Brain microvascular endothelial cell (primary cell): Measurements from ENCODE around the gene SFTPD.

Source experiments
- DNase-seq: peaks from one replicate; pipeline ENCODE4 v3.0.0-alpha.2; 2020
- H3K27ac ChIP-seq: fragments of 250-450 bp; sonication (Bioruptor Pico); 2 replicates; pipeline ENCODE4 v1.5.1; 2020; ENCODE audit warnings: mild to moderate bottlenecking, moderate library complexity
- H3K27me3 ChIP-seq: fragments of 250-450 bp; sonication (Bioruptor Pico); replicated peaks from 2 replicates; pipeline ENCODE4 v1.5.1; 2020; ENCODE audit warnings: mild to moderate bottlenecking
- H3K36me3 ChIP-seq: fragments of 250-450 bp; sonication (Bioruptor Pico); replicated peaks from 2 replicates; pipeline ENCODE4 v1.5.1; 2020; ENCODE audit warnings: mild to moderate bottlenecking
- H3K4me3 ChIP-seq: 2 replicates; pipeline ENCODE4 v1.5.1; 2011; ENCODE audit warnings: low read depth, mild to moderate bottlenecking, control low read depth, low read length, moderate library complexity
- in situ Hi-C: cut with HindIII; loops from 2 replicates; pipeline ENCODE4 v1.10.0; 2017; ENCODE audit warnings: low sequenced_read_pairs, low pct_ligation_motif_present
- TF ChIP-seq, protein P1 (sequence below): IDR thresholded peaks from 2 replicates; pipeline ENCODE4 v1.5.1; 2011; ENCODE audit warnings: low read depth, mild to moderate bottlenecking, moderate library complexity, low read length, control low read depth, inconsistent platforms; ENCODE audit errors: missing control alignments

SFTPD gene

DNA sequence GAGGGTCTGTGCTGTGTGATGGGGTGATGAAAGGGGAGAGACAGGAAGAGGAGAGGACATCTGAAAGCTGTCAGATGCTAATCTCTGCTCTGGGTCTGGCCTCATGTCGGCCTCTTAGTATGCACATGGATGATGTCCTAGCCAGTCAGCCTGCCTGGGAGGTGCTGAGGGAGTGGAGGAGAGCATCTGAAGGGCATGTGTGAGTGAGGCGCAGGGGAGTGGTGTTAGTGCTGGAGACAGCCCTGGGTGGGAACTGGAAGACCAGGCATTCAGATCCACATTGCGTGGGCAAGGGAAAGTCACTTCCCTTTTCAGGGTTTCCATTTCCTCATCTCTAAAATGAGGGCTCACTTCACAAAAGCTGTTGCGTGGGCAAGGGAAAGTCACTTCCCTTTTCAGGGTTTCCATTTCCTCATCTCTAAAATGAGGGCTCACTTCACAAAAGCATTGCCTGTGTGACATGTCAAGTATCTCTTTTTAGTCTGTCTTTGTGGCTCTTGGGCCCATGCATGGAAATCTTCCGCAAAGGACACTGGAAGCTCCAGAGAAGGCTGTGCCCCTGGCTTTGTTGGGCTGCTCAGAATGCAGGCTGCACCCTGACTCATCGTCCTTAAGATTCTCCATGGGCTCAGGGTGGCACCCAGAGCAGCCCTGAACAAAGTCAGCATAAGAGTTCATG lies 10.0 kb downstream of the SFTPD start:
- DNase-seq = no peak
- Histone ChIP-seq H3K36me3 (no peaks in the 10 kb centered on the region), H3K27ac (no peak overlapping the region), H3K27me3 (no peaks in the 10 kb centered on the region), H3K4me3 (no peak overlapping the region)
- in situ Hi-C loops = no loop called here
- TF ChIP-seq, protein P1, sequence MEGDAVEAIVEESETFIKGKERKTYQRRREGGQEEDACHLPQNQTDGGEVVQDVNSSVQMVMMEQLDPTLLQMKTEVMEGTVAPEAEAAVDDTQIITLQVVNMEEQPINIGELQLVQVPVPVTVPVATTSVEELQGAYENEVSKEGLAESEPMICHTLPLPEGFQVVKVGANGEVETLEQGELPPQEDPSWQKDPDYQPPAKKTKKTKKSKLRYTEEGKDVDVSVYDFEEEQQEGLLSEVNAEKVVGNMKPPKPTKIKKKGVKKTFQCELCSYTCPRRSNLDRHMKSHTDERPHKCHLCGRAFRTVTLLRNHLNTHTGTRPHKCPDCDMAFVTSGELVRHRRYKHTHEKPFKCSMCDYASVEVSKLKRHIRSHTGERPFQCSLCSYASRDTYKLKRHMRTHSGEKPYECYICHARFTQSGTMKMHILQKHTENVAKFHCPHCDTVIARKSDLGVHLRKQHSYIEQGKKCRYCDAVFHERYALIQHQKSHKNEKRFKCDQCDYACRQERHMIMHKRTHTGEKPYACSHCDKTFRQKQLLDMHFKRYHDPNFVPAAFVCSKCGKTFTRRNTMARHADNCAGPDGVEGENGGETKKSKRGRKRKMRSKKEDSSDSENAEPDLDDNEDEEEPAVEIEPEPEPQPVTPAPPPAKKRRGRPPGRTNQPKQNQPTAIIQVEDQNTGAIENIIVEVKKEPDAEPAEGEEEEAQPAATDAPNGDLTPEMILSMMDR = no peak

DNA sequence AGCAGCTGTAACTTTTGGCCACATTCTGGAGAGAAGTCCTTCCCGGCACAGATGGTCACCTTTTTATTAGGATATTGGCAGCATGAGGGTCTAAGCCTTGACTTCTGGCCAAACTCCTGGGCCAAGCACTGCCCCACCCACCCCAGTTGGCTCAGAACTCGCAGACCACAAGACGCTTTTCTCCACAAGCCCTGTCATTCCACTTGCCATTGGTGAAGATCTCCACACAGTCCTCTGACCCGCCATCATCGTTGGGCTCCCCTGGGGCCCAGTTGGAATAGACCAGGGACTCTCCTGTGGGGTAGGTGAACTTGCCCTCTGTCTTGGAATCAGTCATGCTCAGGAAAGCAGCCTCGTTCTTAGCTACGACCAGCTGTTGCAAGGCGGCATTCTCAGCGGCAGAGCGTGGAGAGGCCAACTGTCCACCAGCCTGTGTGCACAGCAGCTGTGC lies 11.2 kb downstream of the SFTPD start:
- no peak for DNase-seq
- H3K27me3 ChIP-seq = no peaks in the 10 kb centered on the region
- in situ Hi-C loops = no loop called here
- H3K4me3 ChIP-seq = no peak overlapping the region
- TF ChIP-seq, protein P1 = no peak
- H3K36me3 ChIP-seq = no peaks in the 10 kb centered on the region
- H3K27ac ChIP-seq = no peak overlapping the region

DNA sequence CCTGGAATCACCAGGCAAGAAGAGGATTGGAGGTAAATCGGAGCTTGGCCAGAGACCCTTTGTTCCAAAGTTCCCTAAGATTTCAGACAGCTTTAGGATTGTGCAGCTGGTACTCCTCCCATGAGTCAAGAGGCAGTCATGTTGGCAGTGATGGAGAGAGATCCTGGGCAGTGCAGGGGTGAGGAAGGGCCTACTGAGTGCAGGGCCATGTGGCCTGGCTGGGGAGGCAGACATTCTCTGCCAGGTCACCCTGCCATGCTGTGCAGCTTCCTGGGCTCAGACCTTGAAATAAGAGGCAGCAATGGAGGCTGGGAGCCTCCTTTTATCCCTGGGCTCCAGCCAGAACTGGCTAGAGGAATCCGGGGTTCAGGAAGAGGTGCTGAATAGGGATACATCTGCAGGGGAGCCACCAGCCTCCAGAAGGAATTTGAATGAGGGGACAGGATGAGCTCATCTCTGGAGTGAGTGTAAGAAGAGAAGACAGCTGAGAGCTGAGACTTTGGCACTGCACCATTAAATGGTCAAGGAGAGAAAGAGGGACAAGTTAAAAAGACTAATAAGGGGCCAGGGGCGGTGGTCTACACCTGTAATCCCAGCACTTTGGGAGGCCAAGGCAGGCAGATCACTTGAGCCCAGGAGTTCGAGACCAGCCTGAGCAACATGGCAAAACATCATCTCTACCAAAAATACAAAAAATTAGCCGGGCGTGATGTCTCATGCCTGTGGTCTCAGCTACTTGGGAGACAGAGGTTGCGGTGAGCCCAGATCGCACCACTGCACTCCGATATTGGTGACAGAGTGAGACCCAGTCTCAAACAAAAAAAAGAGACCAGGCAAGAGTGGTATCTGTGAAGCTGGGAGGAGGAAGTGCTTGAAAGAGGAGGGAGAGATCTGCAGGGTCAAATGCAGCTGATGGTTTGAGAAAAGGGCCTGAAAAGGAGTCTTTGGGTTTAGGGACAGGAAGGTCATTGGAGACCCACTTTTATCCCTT lies 12.0 kb downstream of the SFTPD start:
- no peaks in the 10 kb centered on the region for H3K27me3 ChIP-seq
- no peak overlapping the region for H3K4me3 ChIP-seq
- TF ChIP-seq, protein P1 = no peak
- H3K27ac ChIP-seq = no peak overlapping the region
- no peak for DNase-seq
- in situ Hi-C loops = no loop called here
- H3K36me3 ChIP-seq = no peaks in the 10 kb centered on the region

DNA sequence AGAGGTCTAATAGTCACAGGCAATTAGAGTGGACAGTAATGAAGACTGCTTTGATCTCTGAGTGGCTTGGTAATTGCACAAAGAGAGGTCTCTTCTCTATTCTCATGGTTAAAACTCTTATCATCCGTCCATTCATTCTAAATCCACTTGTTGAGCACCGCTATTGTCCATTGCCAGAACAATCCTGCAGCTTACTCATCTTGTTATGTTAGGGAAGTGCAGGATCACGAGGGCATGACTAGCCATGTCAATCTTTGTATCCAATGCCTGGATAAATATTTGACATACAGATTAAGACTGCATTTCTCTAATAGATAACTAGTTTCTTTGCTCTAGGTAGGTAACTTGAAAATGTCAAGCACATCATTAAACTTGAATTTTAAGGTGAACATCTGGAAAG lies 14.9 kb downstream of the SFTPD start:
- in situ Hi-C loops = no loop called here
- DNase-seq = peak; percentile 72

DNA sequence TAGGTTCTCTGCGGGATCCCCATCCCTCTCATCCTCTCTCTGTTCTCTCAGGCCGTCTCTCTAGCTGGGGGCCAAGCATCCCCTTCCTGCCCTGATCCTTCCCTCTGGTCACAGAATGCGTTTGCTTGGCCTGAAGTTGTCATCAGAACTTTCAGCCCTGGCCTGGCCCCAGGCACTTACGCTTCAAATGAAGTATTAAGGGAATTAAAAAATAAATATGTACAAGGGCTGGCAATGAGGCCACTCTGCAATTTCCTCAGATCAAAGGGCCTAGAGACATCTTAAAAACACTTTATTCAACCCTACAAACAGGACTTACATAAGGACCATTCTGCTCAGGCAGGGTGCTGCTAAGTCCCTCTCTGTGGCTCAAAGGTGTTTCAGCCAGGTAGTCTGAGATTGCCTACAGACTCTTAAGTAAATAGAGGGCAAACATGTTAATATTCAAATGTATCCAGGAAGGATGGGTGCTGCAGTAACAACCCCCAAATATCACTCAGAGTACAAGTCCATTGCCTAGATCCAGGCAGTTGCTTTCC lies 16.0 kb downstream of the SFTPD start:
- Histone ChIP-seq H3K4me3 (no peak overlapping the region), H3K36me3 (no peaks in the 10 kb centered on the region), H3K27ac (no peak overlapping the region), H3K27me3 (no peaks in the 10 kb centered on the region)
- DNase-seq = no peak
- in situ Hi-C loops = no loop called here
- TF ChIP-seq, protein P1 = no peak

More for the DNA sequence above, 14.9 kb downstream of the SFTPD start:
- TF ChIP-seq, protein P1 = no peak
- H3K36me3 ChIP-seq = no peaks in the 10 kb centered on the region
- H3K4me3 ChIP-seq = no peak overlapping the region
- no peak overlapping the region for H3K27ac ChIP-seq
- H3K27me3 ChIP-seq = no peaks in the 10 kb centered on the region
